Measurements from ENCODE around the gene TMBIM6.
"Not testable (repeated sequence)": the region's sequence is repeated elsewhere in the genome, so short reads cannot be mapped to it uniquely, and the experiment has no call there.

DNA sequence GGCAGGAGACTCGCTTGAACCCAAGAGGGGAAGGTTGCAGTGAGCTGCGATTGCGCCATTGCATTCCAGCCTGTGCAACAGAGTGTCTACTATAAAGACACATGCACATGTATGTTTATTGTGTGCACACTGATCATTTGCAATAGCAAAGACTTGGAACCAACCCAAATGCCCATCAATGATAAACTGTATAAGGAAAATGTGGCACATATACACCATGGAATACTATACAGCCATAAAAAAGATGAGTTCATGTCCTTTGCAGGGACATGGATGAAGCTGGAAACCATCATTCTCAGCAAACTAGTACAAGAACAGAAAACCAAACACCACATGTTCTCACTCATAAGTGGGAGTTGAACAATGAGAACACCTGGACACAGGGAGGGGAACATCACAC is 27.4 kb upstream of the TMBIM6 start:
- TF ChIP-seq, protein P1, sequence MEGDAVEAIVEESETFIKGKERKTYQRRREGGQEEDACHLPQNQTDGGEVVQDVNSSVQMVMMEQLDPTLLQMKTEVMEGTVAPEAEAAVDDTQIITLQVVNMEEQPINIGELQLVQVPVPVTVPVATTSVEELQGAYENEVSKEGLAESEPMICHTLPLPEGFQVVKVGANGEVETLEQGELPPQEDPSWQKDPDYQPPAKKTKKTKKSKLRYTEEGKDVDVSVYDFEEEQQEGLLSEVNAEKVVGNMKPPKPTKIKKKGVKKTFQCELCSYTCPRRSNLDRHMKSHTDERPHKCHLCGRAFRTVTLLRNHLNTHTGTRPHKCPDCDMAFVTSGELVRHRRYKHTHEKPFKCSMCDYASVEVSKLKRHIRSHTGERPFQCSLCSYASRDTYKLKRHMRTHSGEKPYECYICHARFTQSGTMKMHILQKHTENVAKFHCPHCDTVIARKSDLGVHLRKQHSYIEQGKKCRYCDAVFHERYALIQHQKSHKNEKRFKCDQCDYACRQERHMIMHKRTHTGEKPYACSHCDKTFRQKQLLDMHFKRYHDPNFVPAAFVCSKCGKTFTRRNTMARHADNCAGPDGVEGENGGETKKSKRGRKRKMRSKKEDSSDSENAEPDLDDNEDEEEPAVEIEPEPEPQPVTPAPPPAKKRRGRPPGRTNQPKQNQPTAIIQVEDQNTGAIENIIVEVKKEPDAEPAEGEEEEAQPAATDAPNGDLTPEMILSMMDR (IDR thresholded peaks at IDR 0.05), result not testable (repeated sequence)
- not testable (repeated sequence) for TF ChIP-seq POLR2A (IDR thresholded peaks at IDR 0.05)
